ENCODE data around the gene CCDC171.

DNA sequence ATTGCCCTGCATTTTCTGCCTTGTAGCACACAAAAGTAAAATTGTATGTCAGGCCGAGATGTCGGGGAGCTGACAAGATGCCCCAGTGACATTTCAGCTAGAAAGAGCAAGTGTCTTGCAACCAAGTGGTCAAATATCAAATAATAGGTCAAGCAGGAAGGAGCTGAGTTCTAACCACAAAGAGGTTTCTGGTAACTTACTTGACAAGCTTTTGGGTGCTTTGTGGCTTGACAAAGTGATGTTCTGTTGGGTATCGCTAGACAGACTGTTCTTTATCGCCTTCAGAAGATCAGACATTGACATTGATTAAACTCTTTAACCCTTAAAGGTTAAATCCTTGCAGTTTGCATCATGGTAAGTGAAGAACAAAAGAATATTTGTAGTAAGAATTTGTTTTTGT is 419.9 kb downstream of the CCDC171 start:
- TF ChIP-seq, protein P1, sequence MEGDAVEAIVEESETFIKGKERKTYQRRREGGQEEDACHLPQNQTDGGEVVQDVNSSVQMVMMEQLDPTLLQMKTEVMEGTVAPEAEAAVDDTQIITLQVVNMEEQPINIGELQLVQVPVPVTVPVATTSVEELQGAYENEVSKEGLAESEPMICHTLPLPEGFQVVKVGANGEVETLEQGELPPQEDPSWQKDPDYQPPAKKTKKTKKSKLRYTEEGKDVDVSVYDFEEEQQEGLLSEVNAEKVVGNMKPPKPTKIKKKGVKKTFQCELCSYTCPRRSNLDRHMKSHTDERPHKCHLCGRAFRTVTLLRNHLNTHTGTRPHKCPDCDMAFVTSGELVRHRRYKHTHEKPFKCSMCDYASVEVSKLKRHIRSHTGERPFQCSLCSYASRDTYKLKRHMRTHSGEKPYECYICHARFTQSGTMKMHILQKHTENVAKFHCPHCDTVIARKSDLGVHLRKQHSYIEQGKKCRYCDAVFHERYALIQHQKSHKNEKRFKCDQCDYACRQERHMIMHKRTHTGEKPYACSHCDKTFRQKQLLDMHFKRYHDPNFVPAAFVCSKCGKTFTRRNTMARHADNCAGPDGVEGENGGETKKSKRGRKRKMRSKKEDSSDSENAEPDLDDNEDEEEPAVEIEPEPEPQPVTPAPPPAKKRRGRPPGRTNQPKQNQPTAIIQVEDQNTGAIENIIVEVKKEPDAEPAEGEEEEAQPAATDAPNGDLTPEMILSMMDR (IDR thresholded peaks at IDR 0.05 in 2 of 3, conservative IDR thresholded peaks at IDR 0.05 in 1 of 3; ENCODE audit: borderline replicate concordance in 1 of 3, insufficient read depth in 1 of 3, low read depth in 2 of 3, low read length in 2 of 3), result no peak
- TF ChIP-seq SRF (IDR thresholded peaks at IDR 0.05; ENCODE audit: low read depth) (no peak), FOSL1 (IDR thresholded peaks at IDR 0.05; ENCODE audit: low read depth) (no peak), POLR2A (IDR thresholded peaks at IDR 0.05; ENCODE audit: borderline replicate concordance, extremely low read depth, insufficient read depth, insufficient read length) (no peak), SIN3A (IDR thresholded peaks at IDR 0.05; ENCODE audit: low read depth) (no peak), EGR1 (IDR thresholded peaks at IDR 0.05; ENCODE audit: low read depth) (no peak), CEBPB (IDR thresholded peaks at IDR 0.05; ENCODE audit: low read depth) (no peak), RAD21 (IDR thresholded peaks at IDR 0.05; ENCODE audit: low read depth) (no peak), POLR2AphosphoS5 (IDR thresholded peaks at IDR 0.05; ENCODE audit: low read depth, low read length) (no peak), EZH2 (IDR thresholded peaks at IDR 0.05) (no peak), JUND (IDR thresholded peaks at IDR 0.05) (no peak)
- TF ChIP-seq, protein P2, sequence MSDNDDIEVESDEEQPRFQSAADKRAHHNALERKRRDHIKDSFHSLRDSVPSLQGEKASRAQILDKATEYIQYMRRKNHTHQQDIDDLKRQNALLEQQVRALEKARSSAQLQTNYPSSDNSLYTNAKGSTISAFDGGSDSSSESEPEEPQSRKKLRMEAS (IDR thresholded peaks at IDR 0.05), result no peak
- TF ChIP-seq, protein P3, sequence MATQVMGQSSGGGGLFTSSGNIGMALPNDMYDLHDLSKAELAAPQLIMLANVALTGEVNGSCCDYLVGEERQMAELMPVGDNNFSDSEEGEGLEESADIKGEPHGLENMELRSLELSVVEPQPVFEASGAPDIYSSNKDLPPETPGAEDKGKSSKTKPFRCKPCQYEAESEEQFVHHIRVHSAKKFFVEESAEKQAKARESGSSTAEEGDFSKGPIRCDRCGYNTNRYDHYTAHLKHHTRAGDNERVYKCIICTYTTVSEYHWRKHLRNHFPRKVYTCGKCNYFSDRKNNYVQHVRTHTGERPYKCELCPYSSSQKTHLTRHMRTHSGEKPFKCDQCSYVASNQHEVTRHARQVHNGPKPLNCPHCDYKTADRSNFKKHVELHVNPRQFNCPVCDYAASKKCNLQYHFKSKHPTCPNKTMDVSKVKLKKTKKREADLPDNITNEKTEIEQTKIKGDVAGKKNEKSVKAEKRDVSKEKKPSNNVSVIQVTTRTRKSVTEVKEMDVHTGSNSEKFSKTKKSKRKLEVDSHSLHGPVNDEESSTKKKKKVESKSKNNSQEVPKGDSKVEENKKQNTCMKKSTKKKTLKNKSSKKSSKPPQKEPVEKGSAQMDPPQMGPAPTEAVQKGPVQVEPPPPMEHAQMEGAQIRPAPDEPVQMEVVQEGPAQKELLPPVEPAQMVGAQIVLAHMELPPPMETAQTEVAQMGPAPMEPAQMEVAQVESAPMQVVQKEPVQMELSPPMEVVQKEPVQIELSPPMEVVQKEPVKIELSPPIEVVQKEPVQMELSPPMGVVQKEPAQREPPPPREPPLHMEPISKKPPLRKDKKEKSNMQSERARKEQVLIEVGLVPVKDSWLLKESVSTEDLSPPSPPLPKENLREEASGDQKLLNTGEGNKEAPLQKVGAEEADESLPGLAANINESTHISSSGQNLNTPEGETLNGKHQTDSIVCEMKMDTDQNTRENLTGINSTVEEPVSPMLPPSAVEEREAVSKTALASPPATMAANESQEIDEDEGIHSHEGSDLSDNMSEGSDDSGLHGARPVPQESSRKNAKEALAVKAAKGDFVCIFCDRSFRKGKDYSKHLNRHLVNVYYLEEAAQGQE (IDR thresholded peaks at IDR 0.05; ENCODE audit: low read depth), result no peak
